ENCODE measurements around the gene GNG7.
"Not testable (repeated sequence)": the region's sequence is repeated elsewhere in the genome, so short reads cannot be mapped to it uniquely, and the experiment has no call there.

The GNG7 gene

DNA sequence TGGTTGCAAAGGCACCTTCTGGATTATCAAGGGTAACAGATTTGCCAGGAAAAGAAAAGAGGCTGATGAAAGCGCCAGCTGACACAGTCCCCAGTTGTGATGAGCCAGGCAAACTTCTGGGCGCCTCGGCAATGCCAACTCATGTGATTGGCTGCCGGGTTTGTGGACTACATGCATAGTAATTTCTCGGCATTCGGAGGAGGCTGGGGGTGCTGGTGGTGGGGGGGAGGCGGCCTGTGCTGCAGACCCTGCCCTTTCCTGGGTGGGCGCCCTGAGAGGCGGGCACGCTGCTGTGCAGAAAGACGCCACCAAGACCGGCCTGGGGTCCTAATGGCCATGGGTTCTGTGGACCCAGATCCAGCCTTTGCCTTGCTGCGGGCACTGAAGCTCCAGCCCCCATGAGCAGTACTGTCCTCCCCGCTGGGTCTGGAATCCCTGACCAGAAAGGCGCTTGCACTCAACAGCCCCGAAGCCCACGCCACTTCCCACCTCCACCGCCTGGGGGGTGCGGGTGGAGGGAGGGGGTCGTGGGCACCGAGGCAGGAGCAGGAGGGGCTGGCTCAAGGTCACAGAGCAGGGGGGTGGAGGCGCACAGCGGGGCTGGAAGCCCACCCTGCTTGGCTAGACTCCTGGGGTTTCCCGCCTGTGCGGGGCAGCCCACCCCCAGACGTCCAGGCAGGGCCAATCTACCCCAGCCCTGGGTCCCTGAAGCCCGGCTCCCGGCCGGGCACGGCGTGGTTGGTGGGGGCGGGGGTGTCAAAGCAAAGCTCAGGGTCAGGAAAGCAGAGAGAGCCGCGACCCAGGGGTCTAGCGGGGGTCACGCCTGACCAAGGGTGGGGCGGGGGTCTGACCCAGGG, 17.7 kb upstream of the GNG7 start:
- H3K4me1 Mint-ChIP-seq = peaks cover 53% of the 10 kb centered on the region
- H3K27ac Mint-ChIP-seq = peak overlapping the region; percentile 74
- peak overlapping the region; percentile 78 for H3K4me3 Mint-ChIP-seq
- H3K9me3 Mint-ChIP-seq = peaks cover 6% of the 10 kb centered on the region
- H3K36me3 Mint-ChIP-seq = peaks cover 17% of the 10 kb centered on the region
- ATAC-seq = peak; percentile 25
- H3K27me3 Mint-ChIP-seq = no peaks in the 10 kb centered on the region

DNA sequence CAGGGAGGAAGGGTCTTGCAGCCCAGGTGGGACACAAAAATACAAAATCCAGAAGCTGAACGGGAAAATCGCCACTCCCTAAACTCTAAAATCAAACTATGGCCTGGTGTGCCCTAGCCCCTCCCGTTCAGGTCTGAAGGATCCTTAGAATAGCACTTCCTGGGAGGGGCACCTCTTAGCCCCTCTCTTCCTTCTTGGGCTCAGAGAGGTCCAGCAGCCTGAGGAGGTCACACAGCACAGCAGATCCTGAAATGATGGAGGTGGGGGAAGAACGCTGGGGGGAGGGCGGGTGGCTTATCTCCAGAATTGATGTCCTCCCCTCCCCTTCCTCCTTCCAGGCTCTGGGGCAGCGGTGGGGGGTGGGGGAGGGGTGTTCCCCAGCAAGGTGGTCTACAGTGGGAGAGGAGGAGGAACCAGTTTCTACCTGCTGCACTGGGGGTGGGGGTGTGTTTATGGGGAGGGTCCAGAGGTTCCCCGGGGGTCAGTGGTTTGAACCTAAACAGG, 16.8 kb upstream of the GNG7 start:
- H3K36me3 Mint-ChIP-seq = peaks cover 21% of the 10 kb centered on the region
- H3K27me3 Mint-ChIP-seq = no peaks in the 10 kb centered on the region
- no peak for ATAC-seq
- peaks cover 8% of the 10 kb centered on the region for H3K9me3 Mint-ChIP-seq
- peaks cover 53% of the 10 kb centered on the region for H3K4me1 Mint-ChIP-seq
- no peak overlapping the region for H3K4me3 Mint-ChIP-seq
- peak overlapping the region; percentile 74 for H3K27ac Mint-ChIP-seq

DNA sequence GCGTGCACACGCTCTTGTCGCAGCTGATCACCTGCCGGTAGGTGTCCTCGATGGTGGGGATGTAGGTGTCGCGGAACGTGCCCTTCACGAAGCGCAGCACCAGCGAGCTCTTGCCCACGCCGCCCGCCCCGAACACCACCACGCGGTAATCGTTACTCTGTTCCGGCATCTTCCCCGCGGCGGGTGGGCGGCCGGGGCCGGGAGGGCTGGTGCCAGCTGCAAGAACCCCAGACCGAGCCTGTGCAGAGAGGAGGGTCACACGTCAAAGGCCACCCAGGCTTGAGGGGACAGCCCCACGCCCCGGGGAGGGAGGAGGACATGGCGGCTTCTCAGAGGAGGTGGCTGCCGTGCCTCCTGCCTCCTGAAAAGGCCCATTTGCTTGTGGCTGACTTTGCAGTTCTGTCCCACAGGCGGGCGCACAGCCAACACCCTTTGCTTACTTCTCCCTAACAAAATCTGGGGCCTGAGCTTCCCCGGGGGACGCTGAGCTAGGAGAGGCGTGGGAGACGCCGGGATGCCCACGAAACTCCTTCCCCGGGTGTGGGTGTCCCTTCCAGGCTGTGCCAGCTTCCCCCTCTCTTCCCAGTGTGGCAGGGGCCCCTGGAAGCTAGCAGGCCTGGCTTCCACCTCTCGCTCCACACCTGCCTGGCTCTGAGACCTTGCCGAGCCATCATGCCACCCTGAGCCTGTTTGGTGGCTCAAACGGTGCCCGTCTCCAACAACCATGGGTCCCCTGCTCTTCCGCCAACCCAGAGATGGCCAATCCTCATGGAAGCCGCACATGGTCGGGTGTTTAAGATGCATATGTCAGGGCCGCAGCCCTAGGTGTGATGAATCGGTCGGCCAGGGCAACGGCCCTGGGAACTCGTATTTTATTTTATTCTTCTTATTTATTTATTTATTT, 15.4 kb upstream of the GNG7 start:
- H3K36me3 Mint-ChIP-seq = peaks cover 21% of the 10 kb centered on the region
- no peak for ATAC-seq
- peaks cover 49% of the 10 kb centered on the region for H3K4me1 Mint-ChIP-seq
- H3K9me3 Mint-ChIP-seq = peaks cover 8% of the 10 kb centered on the region
- no peaks in the 10 kb centered on the region for H3K27me3 Mint-ChIP-seq
- no peak overlapping the region for H3K4me3 Mint-ChIP-seq
- H3K27ac Mint-ChIP-seq = no peak overlapping the region

DNA sequence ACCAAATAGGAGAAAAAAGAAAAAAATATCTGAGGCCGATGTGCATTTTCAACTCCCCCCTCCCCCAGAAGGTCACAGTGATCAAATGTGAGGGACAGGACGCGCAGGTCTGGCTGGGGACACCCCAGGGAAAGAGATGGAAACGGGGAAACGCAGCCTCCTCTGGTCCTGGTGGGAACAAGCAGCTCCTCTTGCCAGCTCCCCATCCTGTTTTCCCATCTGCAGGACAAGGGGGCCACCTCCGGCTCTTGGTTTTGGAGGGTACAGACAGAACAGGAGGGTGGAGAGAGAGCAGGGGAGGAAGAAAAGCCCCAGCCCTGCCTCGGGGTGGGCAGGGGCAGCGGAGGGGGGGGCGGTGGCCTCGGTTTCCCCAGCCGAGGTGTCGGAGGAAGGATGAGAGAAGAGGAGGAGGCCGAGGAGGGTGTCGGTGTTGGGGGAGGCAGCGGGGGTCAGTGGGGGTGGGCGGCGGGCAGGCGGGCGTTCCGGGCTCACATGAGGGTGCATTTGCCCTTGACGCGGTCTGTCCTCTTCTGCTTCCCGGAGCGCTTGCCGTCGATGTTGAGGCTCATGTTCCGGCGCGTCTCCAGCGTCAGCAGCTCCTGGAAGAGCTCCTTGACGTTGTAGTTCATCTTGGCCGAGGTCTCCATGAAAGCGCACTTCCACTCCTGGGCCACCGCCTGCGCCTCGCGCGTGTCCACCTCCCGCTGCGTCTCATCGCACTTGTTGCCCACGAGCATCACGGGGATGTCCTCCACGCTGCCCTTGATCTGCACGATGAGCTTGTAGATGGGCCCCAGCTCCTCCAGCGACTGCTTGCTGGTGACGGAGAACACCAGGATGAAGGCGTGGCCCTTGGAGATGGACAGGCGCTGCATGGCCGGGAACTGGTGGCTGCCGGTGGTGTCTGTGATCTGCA, 14.5 kb upstream of the GNG7 start:
- Mint-ChIP-seq H3K9me3 (peaks cover 8% of the 10 kb centered on the region), H3K36me3 (peaks cover 21% of the 10 kb centered on the region), H3K4me3 (no peak overlapping the region), H3K4me1 (peaks cover 53% of the 10 kb centered on the region), H3K27ac (no peak overlapping the region), H3K27me3 (no peaks in the 10 kb centered on the region)
- no peak for ATAC-seq

DNA sequence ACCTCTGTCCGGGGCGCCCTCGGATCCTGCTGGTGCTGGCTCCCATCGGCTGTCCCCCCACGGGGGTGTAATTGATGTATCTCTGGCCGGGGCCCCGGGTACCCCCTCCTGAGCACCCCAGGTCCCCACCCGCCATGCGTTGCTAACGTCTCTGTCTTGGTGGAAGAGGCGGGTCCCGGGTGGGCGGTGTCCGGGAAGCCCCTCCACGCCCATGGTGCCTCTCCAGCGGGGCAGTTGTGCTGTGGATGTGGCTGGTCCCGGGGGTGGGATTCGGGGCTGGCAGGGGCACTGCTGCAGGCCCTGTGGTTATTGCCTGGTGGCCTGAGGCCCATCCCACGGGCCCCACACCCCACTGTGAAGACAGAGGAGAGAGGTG, 13.8 kb upstream of the GNG7 start:
- H3K9me3 Mint-ChIP-seq = peaks cover 8% of the 10 kb centered on the region
- peaks cover 21% of the 10 kb centered on the region for H3K36me3 Mint-ChIP-seq
- H3K27ac Mint-ChIP-seq = peak overlapping the region; percentile 8
- H3K27me3 Mint-ChIP-seq = no peaks in the 10 kb centered on the region
- peaks cover 54% of the 10 kb centered on the region for H3K4me1 Mint-ChIP-seq
- H3K4me3 Mint-ChIP-seq = no peak overlapping the region
- peak; percentile 40 for ATAC-seq

DNA sequence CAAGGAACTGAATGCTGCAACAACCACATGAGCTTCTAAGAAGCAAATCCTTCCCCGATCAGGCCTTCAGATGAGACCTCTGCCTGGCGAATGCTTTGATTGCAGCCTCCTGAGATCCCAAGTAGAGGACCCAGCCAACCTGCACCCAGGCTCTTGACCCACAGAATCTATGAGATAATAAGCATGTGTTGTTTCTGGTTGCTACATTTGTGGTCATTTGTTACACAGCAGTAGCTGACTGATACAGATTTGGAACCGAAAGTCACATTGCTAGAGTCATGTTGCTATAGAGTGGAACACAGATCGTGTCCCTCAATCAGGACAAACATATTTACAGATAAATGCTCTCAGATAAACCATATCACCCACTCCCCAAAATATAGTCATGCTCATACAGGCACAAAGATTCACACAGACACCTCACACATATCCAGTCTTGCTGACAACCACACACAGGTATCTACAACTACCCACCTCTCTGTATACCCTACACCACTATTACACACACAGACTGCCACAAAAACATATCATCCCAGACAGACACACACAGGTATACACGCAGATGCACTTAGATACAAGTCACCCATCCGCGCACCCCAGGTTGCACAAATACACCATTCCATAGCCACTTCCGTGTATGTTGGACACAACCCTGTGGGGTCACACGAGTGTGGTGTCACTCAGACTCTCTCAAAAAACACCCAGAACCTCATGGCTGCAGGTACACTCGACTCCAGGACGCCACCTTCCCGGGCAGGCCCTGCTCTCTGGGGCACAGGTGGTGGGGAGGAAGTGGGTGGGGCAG, 13.2 kb upstream of the GNG7 start:
- ATAC-seq = no peak
- peaks cover 60% of the 10 kb centered on the region for H3K4me1 Mint-ChIP-seq
- H3K36me3 Mint-ChIP-seq = peaks cover 21% of the 10 kb centered on the region
- no peak overlapping the region for H3K4me3 Mint-ChIP-seq
- peaks cover 8% of the 10 kb centered on the region for H3K9me3 Mint-ChIP-seq
- H3K27me3 Mint-ChIP-seq = no peaks in the 10 kb centered on the region
- peak overlapping the region; percentile 8 for H3K27ac Mint-ChIP-seq

DNA sequence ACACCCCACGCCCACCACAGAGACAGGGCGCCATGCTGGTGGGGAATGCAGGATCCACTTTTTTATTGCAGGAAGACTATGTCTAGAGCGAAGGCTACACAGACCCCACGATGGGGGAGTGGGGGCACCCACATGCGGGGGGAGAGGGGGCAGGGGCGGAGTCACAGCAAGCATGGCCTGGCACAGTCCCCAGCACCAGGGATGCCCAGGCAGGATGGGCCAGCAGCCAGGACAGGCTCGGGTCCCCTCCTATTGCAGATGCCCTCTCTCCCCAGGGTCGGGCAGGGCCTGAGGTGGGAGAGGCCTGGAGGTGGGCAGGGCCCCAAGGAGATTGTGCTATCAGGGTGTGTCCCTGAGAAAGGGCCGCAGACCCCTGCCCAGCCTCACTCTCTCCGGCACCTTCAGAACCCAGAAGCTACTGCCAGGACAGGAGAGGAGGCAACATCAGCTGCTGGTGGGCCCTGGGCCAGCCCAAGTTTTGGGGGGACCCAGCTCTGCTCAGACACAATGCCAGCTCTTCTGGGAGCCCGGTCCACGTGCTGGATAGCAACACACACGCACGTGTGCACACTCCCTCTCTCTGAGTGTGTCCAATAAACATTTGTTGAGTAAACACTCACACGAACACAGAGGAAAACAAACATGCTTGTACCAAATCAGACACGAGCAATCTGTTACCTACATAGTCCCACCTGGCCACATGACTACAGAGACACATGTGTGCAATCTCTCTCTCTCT, 12.2 kb upstream of the GNG7 start:
- H3K27ac Mint-ChIP-seq = peak overlapping the region; percentile 43
- peaks cover 21% of the 10 kb centered on the region for H3K36me3 Mint-ChIP-seq
- peaks cover 8% of the 10 kb centered on the region for H3K9me3 Mint-ChIP-seq
- ATAC-seq = no peak
- no peak overlapping the region for H3K4me3 Mint-ChIP-seq
- peaks cover 60% of the 10 kb centered on the region for H3K4me1 Mint-ChIP-seq
- H3K27me3 Mint-ChIP-seq = no peaks in the 10 kb centered on the region

DNA sequence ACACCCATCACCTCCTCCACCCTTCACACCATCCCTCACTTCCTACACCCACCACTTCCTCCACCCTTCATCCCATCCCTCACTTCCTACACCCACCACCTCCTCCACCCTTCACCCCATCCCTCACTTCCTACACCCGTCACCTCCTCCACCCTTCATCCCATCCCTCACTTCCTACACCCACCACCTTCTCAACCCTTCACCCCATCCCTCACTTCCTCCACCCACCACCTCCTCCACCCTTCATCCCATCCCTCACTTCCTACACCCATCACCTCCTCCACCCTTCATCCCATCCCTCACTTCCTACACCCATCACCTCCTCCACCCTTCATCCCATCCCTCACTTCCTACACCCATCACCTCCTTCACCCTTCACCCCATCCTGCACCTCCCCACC, 11.6 kb upstream of the GNG7 start:
- not testable (repeated sequence) for H3K4me3 Mint-ChIP-seq, H3K9me3 Mint-ChIP-seq, H3K27me3 Mint-ChIP-seq, ATAC-seq
- Mint-ChIP-seq H3K4me1 (peaks cover 59% of the 10 kb centered on the region), H3K27ac (peak overlapping the region; percentile 43), H3K36me3 (peaks cover 21% of the 10 kb centered on the region)

DNA sequence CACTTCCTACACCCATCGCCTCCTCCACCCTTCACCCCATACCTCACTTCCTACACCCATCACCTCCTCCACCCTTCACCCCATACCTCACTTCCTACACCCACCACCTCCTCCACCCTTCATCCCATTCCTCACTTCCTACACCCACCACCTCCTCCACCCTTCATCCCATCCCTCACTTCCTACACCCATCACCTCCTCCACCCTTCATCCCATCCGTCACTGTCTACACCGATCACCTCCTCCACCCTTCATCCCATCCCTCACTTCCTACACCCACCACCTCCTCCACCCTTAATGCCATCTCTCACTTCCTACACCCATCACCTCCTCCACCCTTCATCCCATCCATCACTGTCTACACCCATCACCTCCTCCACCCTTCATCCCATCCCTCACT, 10.7 kb upstream of the GNG7 start:
- Mint-ChIP-seq H3K4me1 (peaks cover 58% of the 10 kb centered on the region), H3K36me3 (peaks cover 21% of the 10 kb centered on the region), H3K27ac (peak overlapping the region; percentile 82)
- not testable (repeated sequence) for H3K4me3 Mint-ChIP-seq, H3K9me3 Mint-ChIP-seq, ATAC-seq, H3K27me3 Mint-ChIP-seq

DNA sequence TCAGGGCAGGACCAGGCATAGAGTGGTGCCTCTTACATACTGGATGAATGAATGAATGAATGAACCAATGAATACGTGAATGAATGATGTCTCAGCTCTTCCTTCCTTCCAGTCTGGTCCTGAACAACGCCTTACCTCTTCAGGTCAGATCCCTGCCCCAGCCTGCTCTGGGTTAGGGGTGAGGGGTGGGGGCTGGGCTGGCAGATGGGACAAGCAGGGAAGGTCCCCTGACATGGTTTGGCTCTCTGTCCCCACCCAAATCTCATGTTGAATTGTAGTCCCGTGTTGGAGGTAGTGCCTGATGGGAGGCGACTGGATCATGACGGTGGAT, 9.3 kb upstream of the GNG7 start:
- H3K4me3 Mint-ChIP-seq = no peak overlapping the region
- H3K9me3 Mint-ChIP-seq = peaks cover 8% of the 10 kb centered on the region
- no peaks in the 10 kb centered on the region for H3K27me3 Mint-ChIP-seq
- peaks cover 20% of the 10 kb centered on the region for H3K36me3 Mint-ChIP-seq
- ATAC-seq = no peak
- peak overlapping the region; percentile 82 for H3K27ac Mint-ChIP-seq
- H3K4me1 Mint-ChIP-seq = peaks cover 55% of the 10 kb centered on the region

DNA sequence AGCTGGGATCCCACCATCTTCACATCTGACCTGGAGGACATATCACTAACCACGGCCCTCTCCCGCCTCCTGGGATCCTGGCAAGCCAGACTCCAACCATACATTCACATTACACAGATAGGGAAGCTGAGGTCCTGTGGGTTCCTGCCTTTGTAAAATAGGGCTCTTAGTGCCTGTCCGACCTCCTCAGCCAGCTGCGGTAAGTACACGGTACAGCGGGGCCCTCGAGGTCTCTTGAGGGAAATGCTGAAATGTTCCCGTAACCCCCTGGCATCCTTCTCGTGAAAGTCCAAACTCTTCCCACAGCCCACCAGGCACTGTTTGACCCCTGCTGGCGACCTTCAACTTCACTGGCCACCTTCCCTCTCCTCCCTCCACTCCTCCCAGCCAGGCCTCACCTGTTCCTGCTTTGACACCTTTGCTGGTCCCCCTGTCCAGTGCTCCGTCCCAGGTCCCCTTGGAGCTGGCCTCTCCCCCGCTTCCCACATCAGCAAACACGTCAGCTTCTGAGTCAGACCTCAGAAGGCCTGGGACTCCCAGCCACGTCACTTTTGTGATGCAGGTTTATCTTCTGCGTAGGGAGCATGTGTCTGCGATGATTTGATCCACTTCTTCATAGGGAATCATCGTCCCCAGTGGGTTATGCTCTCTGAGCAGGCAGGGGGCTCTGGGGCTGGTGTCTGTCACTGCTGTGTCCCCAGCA, 8.8 kb upstream of the GNG7 start:
- H3K27me3 Mint-ChIP-seq = no peaks in the 10 kb centered on the region
- H3K36me3 Mint-ChIP-seq = peaks cover 15% of the 10 kb centered on the region
- H3K4me3 Mint-ChIP-seq = peak overlapping the region; percentile 68
- H3K4me1 Mint-ChIP-seq = peaks cover 50% of the 10 kb centered on the region
- H3K27ac Mint-ChIP-seq = peak overlapping the region; percentile 82
- ATAC-seq = peak; percentile 67
- H3K9me3 Mint-ChIP-seq = peaks cover 10% of the 10 kb centered on the region

DNA sequence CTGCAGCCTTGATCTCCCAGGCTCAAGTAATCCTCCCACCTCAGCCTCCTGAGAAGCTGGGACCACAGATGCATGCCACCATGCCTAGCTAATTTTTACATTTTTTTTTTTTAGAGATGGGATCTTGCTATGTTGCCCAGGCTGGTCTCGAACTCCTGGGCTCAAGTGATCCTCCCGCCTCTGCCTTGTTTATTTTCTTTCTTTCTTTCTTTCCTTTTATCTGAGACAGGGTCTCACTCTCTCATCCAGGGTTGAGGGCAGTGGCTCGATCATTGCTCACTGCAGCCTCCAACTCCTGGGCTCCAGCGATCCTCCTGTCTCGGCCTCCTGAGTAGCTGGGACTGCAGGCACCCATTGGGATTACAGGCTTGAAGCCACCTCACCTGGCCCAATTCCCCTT, 3.8 kb upstream of the GNG7 start:
- no peaks in the 10 kb centered on the region for H3K27me3 Mint-ChIP-seq
- H3K4me3 Mint-ChIP-seq = no peak overlapping the region
- H3K27ac Mint-ChIP-seq = peak overlapping the region; percentile 4
- peaks cover 34% of the 10 kb centered on the region for H3K4me1 Mint-ChIP-seq
- H3K36me3 Mint-ChIP-seq = peaks cover 7% of the 10 kb centered on the region
- H3K9me3 Mint-ChIP-seq = peaks cover 2% of the 10 kb centered on the region
- ATAC-seq = no peak

DNA sequence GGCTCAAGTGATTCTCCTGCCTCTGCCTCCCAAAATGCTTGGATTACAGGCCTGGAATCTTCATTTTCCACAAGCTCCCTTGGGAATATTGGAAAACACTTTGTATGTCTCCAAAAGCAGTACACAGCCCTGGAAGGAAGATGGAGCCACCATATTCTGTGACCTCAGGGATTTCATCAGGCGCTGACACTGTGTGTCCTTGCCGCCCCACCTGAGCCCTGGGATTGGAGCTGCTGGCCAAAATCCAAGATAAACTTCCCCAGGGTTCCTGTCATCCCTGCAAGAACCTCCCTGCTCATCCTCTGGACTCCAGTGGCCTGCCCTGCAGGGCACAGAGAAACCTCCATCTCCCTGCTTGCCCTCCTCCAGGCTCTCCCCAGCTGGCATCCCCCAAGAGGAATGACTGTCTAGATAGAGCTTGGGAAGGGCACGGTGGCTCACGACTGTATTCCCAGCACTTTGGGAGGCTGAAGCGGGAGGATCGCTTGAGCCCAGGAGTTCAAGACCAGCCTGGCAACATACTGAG, 1.3 kb upstream of the GNG7 start:
- peaks cover 17% of the 10 kb centered on the region for H3K36me3 Mint-ChIP-seq
- H3K4me3 Mint-ChIP-seq = no peak overlapping the region
- H3K4me1 Mint-ChIP-seq = peaks cover 41% of the 10 kb centered on the region
- no peak overlapping the region for H3K27ac Mint-ChIP-seq
- H3K27me3 Mint-ChIP-seq = no peaks in the 10 kb centered on the region
- ATAC-seq = no peak
- peaks cover 2% of the 10 kb centered on the region for H3K9me3 Mint-ChIP-seq

Measured in stimulated activated memory B cell treated with anti-CD40 and anti-IgM and Interleukin-4, amounts not matched to agents 10 μg/mL and 1 μg/mL and 100 μg/mL, for 72 hours (primary cell).